ENCODE data around the gene METTL1.
"Not testable (repeated sequence)": the region's sequence is repeated elsewhere in the genome, so short reads cannot be mapped to it uniquely, and the experiment has no call there.

Gene METTL1

GRCh38 chr12:57771873-57772428, at the start of gene METTL1:
Gene METTL1 (minus strand): TSS chr12:57772105. CDS start chr12:57772083, 22 bp downstream.
- peak; percentile 93 for DNase-seq (ENCODE audit: extremely low read depth, insufficient read length)
- peaks cover 4% of the 10 kb centered on the region for H3K36me3 ChIP-seq (ENCODE audit: control insufficient read depth, insufficient read depth, low read length)
- TF ChIP-seq CTCF (IDR thresholded peaks at IDR 0.05; ENCODE audit: insufficient read depth, low read length, poor library complexity, severe bottlenecking), result no peak
- peak within 1 kb of the TSS; percentile 78 for H3K4me3 ChIP-seq (replicated peaks; ENCODE audit: low read depth, low read length)
- no peaks in the 10 kb centered on the region for H3K27me3 ChIP-seq (replicated peaks; ENCODE audit: control insufficient read depth, insufficient read depth, low read length)

- H3K4me3 ChIP-seq (replicated peaks; ENCODE audit: low read depth, low read length); H3K27me3 ChIP-seq (replicated peaks; ENCODE audit: control insufficient read depth, insufficient read depth, low read length); DNase-seq (ENCODE audit: extremely low read depth, insufficient read length): not testable (repeated sequence)
- H3K36me3 ChIP-seq (ENCODE audit: control insufficient read depth, insufficient read depth, low read length), result peaks cover 36% of the 10 kb centered on the region
Observed at GRCh38 chr12:57821015-57821414, 49.1 kb upstream of the METTL1 start.

- not testable (repeated sequence) for H3K4me3 ChIP-seq (replicated peaks; ENCODE audit: low read depth, low read length)
Observed at GRCh38 chr12:57820119-57820518, 48.2 kb upstream of the METTL1 start.

GRCh38 chr12:57817990-57818331, 46.1 kb upstream of the METTL1 start:
- H3K4me3 ChIP-seq (replicated peaks; ENCODE audit: low read depth, low read length); H3K27me3 ChIP-seq (replicated peaks; ENCODE audit: control insufficient read depth, insufficient read depth, low read length); DNase-seq (ENCODE audit: extremely low read depth, insufficient read length): not testable (repeated sequence)
- H3K36me3 ChIP-seq (ENCODE audit: control insufficient read depth, insufficient read depth, low read length), result peaks cover 15% of the 10 kb centered on the region

More at GRCh38 chr12:57820119-57820518, 48.2 kb upstream of the METTL1 start:
- peaks cover 33% of the 10 kb centered on the region for H3K36me3 ChIP-seq (ENCODE audit: control insufficient read depth, insufficient read depth, low read length)
- not testable (repeated sequence) for H3K27me3 ChIP-seq (replicated peaks; ENCODE audit: control insufficient read depth, insufficient read depth, low read length); DNase-seq (ENCODE audit: extremely low read depth, insufficient read length)

GRCh38 chr12:57817261-57817989, 45.5 kb upstream of the METTL1 start:
- DNase-seq (ENCODE audit: extremely low read depth, insufficient read length), result no peak
- H3K27me3 ChIP-seq (replicated peaks; ENCODE audit: control insufficient read depth, insufficient read depth, low read length), result no peaks in the 10 kb centered on the region
- TF ChIP-seq CTCF (IDR thresholded peaks at IDR 0.05; ENCODE audit: insufficient read depth, low read length, poor library complexity, severe bottlenecking), result no peak
- peaks cover 11% of the 10 kb centered on the region for H3K36me3 ChIP-seq (ENCODE audit: control insufficient read depth, insufficient read depth, low read length)
- no peak overlapping the region for H3K4me3 ChIP-seq (replicated peaks; ENCODE audit: low read depth, low read length)

GRCh38 chr12:57816855-57817151, 44.9 kb upstream of the METTL1 start:
- Histone ChIP-seq H3K27me3 (replicated peaks; ENCODE audit: control insufficient read depth, insufficient read depth, low read length) (no peaks in the 10 kb centered on the region), H3K36me3 (ENCODE audit: control insufficient read depth, insufficient read depth, low read length) (peaks cover 8% of the 10 kb centered on the region), H3K4me3 (replicated peaks; ENCODE audit: low read depth, low read length) (no peak overlapping the region)
- no peak for TF ChIP-seq CTCF (IDR thresholded peaks at IDR 0.05; ENCODE audit: insufficient read depth, low read length, poor library complexity, severe bottlenecking)
- no peak for DNase-seq (ENCODE audit: extremely low read depth, insufficient read length)

- Histone ChIP-seq H3K36me3 (ENCODE audit: control insufficient read depth, insufficient read depth, low read length) (peaks cover 3% of the 10 kb centered on the region), H3K27me3 (replicated peaks; ENCODE audit: control insufficient read depth, insufficient read depth, low read length) (no peaks in the 10 kb centered on the region), H3K4me3 (replicated peaks; ENCODE audit: low read depth, low read length) (no peak overlapping the region)
- DNase-seq (ENCODE audit: extremely low read depth, insufficient read length), result no peak
- no peak for TF ChIP-seq CTCF (IDR thresholded peaks at IDR 0.05; ENCODE audit: insufficient read depth, low read length, poor library complexity, severe bottlenecking)
Observed at GRCh38 chr12:57816001-57816854, 44.3 kb upstream of the METTL1 start.

All from GM06990 (cell line).